GM21360 (cell line): ENCODE data around the gene TRMU.

Experiments
- ATAC-seq: cut with Tn5 transposase; IDR thresholded peaks from one replicate; pipeline ENCODE4 v1.9.1; 2021; ENCODE audit warnings: mild to moderate bottlenecking, moderate library complexity; ENCODE audit not compliant: unreplicated experiment

Gene TRMU

DNA sequence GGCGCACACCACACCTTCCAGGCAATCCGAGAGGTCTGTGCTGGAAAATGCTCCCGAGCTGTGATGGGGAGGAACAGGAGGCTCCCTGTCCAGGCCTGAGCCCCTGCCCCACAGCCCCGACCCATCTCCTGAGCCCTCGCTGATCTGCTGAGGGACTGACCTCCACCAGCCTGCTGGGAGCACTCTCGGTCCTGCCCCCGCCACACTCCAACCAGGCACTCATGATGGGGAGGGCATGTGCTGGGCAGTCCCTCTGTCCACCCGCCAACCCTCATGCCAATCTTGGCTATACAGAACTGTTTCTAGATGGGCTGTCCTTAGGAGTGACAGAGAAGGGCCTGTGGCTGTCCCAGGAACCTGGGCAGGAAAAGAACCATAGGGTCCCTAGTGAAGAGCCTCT, 70.8 kb downstream of the TRMU start:
- no peak for ATAC-seq

GRCh38 chr22:46406791-46407190, 71.3 kb downstream of the TRMU start:
- no peak for ATAC-seq
